NCI-H1105 treated with DMSO at 0.1 percent for 48 hours (cell line): Measurements from ENCODE around the gene TOMM40L.

ENCODE experiments used
- DNase-seq: peaks from one replicate; lab custom pipeline; 2025; lab: John Stamatoyannopoulos, UW

TOMM40L gene

DNA sequence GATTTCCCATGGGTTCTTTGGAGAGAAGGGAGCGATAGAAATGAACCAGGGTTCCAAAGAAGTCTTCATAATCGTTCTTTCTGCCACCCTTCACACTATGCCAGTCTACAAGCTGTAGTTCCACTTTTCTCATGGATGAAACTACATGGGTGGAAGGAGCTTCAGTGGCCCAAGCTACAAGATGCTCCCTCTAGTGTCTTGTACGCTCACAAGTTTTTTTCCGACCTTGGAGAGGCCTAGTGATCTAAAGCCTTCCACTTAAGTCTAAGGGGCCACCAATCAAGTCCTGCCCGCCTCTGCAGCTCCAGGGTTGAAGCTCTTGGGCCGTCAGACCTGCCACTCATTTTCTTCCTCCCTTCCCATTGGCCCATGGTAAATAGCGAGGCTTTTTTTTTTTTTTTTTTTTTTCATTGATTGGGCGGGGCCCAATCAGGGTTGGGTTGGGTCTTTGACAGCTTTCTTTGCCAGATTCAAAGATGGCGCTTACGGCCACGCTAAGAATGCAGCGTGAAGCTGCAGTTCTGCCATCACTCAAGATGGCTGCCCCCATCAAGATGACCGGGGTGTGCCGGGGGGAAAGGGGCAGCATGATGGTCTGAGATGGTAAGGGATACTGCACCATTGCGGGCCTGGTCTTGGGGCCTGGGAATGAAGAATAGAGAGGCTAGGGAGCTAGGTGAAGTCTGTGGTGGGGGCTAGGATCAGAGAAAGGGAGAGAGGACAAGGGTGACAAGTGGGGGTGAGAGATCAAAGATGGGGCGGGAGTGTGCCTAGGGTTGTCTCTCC, at the start of gene TOMM40L:
Gene TOMM40L (plus strand): TSS at position 527 of the 786 bp plus-strand sequence. CDS start 430 bp downstream, outside the sequence.
- peak; percentile 97 for DNase-seq

DNA sequence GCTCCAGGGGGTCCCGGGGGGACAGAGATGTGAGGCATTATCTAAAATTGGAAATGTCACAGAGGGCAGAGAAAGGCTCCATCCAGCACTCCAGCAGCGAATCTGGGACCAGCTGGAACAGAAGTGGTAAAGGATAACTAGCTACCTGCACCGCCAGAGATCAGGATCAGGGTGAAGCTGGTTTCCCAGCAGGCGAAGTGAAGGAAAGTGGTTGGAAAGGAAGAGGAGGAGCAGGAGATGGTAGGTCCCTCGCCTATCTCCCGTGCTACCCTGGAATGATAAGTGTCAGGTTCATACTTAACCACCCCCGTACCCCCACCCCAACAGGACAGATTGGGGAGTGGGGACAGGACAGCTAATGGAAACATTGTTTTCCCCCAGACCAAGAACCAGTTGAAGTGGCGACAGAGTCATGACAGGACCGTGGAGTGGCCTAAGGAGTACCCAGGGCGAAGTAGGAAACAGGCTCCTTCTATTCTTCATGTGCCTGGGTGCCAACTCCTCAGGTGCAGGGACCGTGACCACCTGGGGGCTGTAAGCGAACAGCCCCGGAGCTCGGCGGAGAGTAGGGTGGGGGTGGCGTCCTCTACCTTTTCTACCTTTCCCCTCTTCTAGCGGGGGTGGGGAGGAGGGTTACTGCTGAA, 49.3 kb upstream of the TOMM40L start:
- peak; percentile 30 for DNase-seq

DNA sequence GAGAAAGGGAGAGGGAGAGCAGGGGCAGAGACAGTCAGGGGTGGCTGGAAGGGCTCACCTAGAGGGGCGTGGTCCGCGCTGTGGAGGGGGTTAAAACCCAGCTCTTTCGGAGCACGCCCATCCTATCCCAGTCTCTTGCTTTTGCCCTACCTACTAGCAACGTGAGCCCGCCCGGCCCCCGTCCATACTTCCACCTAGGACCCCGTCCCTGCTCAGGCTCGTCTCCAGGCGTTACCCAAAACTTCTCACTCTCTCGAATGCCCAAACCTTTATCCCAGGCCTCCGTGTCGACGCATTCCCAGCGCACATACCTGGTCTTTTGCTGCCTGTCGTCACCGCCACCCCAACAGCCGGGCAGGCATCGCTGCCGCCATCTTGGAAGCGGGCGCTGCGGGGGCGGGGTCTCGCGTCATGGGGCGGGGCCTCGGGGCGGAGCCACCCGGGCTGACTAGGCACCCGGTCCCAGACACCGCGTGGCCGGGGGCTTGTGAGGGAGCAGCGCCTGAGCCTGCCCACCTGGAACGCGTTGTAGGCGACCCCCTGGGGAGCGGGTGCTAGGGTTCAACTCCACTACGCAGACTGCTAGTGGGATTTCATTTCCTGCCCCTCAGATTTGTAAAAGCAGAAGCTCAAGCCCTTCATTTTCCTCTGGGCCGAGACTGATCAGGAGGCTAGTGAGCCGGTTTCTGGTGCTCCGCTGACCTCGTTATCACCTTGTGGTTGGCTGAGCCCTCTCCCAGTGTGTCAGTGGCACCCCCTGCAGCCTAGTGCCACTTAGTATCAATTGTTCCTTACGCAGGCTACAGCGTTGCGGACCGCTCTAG, 48.5 kb upstream of the TOMM40L start, which contains the start of gene B4GALT3:
Gene B4GALT3 (minus strand): TSS at position 396 of the 824 bp plus-strand sequence. CDS start 1,447 bp downstream, outside the sequence.
- peak; percentile 81 for DNase-seq

DNA sequence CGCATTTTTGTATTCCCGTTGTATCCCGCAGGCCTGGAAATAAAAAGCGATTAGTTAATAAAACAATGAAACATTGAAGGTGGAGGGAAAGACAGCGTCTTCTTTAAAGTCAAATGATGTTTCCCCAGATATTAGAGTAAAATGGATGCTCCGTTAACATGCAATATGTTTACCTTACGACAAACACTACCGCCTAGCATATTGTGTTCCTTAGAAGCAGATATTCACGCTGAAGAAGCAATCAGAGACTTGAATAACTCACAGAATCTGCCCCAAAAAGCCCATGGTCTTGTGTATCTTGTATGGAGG, 48.0 kb upstream of the TOMM40L start:
- DNase-seq, result no peak

DNA sequence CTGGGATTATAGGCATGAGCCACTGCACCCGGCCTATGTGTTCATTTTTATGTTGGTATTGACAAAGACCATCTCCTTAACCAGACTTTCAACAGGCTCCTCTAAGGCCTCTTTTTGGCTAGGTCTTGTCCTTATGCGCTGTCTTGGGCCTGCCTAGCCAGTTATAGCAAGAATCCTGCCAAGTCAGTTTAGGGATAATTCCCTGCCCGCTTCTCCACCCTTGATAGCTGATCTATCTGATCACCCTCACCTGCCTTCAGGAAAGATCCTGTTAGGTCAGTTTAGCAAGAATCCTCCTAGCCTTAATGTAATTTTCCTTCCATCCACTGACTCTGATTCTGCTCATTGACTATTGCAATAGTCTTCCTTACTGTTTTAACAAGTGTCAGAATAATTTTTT, 46.2 kb upstream of the TOMM40L start:
- no peak for DNase-seq

DNA sequence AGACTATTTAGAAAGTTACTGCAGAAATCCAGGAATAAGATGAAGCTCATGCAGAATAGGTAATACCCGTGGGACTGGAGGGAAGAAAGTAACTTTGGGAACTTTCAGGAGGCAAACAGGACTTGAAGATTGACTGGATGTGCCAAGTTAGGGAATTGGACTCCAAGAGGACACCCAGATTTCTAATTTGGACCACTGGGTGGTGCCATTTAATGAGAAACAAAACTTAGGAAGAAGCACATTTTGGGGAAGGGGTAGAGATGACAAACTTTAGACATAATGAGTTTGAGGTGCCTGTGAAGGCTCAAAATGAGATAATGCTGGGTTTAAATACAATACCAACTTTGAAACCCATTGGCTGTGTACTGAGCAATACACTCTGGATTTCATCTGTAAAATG, 45.2 kb upstream of the TOMM40L start:
- DNase-seq, result peak; percentile 2

DNA sequence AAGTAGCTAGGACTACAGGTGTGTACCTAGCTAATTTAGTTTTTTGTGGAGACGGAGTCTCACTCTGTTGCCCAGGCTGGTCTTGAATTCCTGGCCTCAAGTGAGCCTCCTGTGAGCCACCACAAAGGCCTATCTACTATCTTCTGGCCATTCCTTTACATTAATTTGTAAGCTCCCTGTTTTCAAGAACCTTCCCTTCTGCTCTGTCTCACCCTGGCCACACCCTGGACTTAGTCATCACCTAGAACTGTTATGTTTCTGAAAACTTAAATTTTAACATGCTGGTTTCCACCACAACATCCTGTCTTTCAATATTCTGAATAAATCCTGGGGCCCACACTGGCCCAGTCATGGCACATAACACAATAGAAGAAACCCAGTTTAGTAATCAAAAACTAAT, 43.6 kb upstream of the TOMM40L start:
- DNase-seq, result no peak

DNA sequence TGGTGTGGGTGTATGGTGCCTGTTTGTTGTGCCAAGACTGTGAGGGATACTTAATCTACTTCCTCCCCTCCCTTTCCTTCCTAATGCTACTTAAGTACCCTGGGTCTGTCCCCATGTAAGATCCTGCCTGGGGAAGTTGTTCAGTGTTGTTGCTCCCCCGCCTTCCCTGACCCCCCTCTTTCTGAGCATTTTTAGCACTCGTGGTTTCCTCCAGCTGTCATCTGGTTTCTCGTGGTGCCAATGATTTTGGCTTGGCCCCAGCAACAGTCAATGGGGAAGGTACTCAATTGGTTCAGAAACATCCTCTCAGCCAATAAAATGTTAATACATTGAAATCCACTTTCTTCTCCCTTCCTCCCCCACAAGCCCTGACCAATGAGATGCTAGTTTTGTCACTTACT, 40.6 kb upstream of the TOMM40L start:
- peak; percentile 7 for DNase-seq

DNA sequence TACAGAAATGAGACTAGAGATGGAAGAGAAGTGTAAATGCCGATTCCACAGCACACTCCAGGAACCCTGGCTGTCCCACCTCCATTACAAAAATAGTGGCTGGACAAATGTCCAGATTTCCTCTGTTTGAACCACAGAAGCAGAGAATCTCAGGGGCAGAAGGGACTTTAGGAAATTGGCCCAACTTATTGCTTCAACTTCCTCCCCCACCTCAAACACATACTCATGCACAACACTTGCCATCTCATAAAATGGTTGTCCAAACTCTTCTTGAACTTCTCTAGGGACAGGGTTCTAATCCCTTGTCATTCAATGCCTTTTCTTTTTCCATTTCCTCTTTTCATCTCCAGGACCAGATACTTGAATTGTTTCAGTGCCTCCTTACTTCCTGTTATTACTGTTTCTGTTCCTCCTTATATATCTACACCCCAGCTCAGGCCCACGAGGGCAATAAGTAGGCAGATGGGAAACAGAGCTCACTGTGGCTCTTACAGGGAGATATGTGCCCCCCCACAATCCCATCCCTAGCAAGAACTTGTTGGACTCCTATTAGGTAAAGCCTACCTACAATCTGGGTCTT, 40.0 kb upstream of the TOMM40L start:
- no peak for DNase-seq

DNA sequence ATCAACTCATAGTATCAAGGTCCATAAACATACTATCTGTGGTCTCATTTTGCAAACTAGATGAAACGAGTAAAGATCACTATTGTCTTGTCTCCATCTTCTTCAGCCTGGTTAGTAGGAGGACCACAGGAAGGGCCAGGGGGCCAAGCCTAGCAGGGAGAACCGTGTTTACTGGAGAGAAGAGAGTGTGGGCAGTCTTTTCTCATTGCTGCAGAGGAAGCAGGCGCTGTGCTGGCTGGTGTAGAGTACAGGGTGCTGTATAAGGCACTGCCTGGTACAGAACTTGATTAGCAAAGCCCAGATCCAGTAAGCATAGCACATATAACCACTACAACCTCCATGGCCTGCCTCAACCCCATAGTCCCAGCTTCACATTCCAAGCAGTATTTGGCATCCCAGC, 38.5 kb upstream of the TOMM40L start:
- DNase-seq, result no peak

DNA sequence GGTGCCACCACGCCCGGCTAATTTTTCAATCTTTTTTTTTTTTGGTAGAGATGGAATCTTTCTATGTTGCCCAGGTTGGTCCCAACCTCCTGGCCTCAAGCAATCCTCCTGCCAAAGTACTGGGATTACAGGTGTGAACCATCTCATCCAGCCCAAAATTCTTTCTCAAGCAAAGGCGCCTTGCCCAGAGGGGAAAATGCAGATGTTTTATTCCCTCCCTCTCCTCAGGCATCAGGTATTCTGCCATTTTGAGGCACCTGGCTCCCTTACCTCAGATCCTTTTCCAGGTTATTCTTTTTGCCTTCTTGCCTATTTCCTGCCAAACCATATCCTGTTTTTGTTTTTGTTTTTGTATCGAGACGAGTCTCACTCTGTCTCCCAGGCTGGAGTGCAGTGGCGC, 37.5 kb upstream of the TOMM40L start:
- DNase-seq, result no peak

DNA sequence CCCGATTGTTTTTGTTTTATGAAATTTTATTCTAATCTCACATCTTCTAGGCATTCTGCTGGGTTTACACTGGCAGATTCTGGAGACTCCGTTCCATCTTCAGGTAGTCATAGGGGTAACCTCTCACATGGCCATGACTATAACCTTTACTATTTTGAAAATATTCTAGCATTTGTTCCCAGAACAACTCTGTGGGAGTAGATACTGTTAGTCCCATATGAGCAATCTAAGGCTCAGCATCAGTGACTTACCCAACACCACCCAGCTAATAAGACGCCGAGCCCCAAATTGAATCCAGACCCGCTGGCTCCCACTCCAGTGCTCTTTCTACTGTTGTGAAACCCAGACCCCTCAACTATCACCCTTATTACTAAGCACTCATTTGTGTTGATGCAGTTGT, 36.8 kb upstream of the TOMM40L start:
- DNase-seq, result no peak

DNA sequence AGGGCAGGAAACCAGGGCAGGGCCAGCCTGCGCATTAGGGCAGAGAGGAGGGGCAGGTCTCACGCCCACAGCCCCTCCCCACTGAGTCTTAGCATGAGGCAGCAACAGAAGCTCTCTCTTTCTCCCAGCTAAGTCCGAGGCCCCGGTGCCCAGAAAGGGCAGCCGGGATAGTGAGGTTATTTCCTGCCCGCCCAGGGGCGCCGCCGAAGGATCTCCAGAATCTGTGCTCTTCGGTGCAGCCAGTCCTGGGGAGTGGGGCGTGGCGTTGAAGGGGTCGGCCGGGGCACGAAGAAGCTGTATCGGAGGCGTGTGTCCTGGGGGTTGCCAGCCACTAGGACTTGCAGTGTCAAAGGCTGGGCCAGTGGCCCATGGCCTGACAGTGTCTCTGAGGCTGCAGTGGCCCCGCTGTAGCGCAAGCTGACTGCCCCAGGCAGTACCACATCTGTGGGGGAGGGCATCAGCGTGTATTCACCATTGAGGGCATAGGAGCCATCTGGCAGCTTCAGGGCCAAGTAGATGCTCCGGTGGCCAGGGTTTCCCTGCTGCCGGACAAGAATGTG, 34.8 kb upstream of the TOMM40L start:
- no peak for DNase-seq

DNA sequence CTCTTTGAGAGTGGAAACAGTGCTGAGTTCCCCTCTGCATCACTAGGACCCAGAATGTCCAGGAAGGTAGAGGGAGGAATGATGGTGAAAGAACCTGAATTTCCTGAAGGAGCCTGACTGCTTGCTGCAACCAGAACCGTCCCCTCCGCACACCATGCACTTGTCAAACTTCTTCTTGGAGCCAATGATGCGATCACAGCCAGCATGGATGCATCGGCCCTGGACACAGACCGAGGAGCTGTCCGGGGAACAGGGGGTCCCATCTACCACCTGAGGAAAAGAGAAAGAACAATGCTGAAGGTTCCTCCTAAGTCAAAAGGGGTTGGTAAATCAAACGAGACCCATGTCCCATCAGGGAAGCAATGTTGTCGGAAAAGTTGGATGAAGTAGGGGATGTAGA, 33.9 kb upstream of the TOMM40L start:
- no peak for DNase-seq

DNA sequence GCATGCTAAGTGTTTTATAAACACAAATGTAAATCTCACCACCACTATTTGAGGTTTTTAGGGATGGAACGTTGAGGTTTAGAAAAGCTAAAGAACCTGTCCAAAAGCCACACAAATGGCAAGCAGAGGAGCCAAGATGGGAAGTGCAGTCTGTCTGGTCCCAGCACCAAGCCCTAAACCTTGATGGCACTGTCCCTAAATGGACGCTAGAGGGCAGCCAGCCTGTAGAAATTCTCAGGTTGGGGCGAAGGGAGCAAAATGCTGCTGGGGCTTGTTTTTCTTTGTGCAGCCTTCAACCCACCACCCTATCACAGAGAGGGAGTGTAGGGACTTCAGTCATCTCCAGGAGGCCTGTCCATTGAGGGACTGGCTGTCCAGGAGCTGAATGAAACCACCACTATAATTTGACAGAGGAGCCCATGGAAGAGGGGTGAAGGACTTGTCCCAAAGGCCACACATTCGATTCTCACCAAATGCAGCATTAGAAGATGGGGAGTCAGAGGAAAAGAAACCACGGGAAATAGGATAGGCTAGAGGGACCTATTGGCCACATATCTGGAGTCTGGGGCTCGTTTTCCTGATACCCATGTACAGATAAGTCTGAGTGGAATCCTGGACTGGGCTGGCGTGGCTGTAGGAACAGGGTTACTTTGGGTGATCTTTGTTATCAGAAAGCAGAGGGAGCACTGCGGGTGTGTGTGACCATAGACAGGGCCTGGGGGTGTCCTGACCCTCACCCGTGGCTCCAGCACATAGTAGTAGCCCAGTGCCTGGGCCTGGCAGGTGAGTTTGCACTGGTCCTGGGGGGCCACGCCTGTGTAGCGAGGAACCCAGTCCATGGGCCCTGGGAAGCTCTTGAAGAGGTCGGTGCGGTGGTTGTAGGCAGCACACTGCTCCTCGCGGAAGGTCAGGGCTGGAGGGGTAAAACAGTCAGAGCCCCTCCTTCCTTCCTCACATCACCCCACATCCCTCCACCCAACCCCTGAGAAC, 33.1 kb upstream of the TOMM40L start:
- DNase-seq, result peak; percentile 79

DNA sequence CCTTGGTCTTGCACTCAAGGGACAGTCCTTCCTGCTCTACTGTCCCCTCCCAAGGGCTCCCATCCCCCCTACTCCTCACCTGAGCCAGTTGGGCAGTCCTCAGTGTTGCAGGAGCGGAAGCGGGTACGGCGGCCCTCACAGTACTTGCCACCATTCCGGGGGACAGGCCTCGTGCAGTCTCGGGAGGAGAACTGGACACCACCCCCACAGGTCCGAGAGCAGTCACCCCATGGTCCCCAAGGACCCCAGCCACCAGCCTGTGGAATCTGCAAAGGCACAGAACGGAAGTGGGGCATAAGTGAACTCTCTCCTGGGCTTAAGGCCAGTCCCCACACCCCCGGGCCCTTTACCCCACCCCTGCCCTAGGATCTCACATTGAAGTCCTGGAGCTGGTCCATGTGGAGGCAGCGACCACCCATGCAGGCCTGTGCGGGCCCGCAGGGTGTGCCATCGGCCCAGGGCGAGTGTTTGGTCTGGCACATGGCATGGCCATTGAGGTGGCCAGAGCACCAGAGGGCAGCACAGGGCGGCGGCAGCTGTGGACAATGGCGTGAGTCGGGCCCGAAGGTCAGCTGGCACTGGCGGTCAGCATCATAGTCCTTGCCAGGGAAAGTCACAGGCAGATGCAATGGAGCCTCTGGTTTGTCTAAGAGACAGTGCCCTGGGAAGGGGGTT, 32.2 kb upstream of the TOMM40L start:
- DNase-seq, result no peak

DNA sequence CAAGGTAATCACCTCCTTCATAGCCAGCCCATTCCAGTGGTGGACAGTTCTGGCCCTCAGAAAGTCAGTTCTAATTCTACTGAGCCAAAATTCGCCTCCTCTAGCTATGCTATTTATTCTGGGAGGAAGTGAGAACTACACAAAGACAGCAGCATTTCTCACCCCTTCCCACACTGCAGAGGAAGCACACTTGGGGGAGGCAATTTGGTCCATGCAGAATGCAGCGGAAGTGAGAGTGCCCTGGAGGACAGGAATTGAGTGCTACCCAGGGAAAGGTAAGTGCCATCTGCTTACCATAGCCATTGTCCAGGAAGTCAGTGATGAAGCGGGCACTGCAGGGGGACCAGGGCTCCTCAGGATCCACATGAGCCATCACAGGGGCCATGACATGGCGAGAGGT, 30.7 kb upstream of the TOMM40L start:
- DNase-seq, result no peak

DNA sequence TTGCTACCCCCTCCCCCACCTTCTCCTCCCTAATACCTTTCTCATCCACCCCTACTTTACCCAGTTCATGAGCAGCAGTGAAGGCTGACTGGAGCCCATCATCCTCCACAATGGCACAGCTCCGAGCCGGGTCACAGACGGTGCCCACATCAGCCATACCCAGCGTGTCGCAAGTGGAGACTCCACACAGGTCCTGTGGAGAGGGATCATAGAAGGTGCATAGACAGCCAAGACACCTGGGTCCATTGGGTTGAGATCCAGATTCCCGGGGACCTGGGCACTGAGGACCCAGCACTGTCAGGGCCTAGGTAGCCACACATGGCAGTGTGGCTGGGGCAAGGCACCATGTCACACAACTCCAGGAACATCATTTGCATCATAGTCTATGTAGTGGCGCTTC, 29.7 kb upstream of the TOMM40L start:
- DNase-seq, result no peak

DNA sequence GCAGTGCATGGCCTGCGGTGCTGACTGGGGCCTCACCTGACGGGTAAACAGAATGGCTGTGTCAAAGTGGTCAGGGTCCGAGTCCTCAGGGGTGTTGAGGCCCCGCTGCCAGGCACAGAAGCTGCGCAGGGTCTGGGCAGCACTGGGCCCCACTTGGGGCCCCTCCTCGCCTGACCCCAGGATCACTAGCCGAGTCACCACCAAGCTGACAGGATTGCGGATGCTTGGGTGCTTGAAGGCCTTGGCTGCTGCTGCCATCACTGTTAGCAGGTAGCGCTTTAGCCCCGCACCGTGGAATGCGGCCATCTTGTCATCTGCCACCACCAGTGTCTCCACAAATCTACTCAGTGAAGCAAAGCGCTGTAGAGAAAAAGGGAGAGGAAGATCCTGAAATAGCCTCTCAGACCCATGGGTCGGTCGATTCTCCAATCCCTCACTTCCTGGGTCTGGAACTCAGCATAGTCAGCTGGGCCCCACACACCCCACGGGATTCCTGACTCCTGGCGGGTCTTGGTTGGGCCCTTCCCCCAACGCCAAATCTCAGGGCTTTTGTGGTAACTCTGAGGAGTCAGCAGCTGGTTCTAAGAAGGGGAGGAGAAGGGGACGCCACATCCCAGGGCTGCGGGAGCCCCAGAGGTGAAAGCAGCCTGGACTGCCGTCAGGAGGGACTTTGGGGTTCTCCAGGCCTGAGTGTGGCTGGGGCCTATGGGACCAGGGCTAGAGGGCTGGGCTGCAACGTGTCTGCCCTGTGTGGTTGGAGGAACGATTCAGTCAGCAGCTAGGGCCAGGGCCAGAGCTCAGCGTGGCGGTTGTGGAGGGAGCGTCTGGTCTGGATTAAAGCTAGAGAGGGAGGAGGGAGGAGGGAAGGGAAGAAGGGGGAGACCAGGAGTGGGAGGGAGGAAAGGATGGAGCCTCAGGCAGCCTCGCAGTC, 29.1 kb upstream of the TOMM40L start:
- no peak for DNase-seq
